Stimulated activated CD4-positive, alpha-beta T cell treated with anti-CD3 and anti-CD28 coated beads, Interleukin-15, amount 100 ng/mL, for 24 hours (primary cell): ENCODE measurements around the gene C6orf15.

Source experiments
- DNase-seq: peaks from one replicate; pipeline ENCODE4 v3.0.0-alpha.2; 2020

C6orf15 gene

DNA sequence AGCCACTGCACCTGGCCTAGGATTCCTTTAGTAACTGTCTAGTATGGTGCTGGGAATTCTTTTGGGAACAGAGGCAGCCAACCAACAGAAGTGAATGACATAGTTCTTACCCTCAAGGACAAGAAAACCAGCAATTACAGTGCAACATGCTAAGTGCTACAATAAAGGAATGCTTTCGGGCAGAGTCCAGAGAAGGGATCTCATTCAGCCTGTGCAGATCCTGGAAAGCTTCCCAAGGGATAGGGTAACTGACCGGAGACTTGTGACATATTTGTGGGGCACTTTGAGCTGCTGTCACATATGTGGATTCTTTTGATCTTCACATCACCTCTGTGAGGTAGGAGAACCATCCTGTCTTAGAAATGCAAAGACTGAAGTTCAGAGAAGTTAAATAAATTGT lies 46.8 kb downstream of the C6orf15 start:
- no peak for DNase-seq

DNA sequence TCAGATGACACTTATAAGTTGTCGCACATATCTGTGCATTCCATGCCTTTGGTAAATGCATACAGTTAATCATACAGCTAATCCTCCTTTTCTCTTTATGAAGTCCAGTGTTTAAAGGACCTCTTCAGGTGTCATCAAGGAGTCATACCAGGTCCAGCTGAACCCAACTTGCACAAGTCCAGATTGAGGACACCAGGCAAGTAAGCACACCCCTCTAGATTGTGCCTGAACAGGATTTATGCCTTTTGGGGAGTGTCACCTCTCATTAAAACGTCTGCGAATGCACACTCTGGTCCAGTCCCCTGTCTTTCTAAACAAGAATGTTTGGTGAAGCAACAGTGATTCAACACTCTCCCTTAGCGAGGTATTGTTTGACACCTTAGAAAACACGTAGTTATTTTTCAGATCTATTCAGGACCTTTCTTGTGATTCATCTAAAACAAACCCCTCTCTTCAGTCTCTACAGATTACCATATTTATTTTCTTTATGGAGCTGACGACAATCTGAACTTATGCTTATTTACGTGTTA lies 48.4 kb downstream of the C6orf15 start:
- DNase-seq = no peak
